Muscle of back (tissue), 11 donors: ENCODE measurements around the gene EFCAB8. TPM values are rescaled to one million over a fixed set of nuclear protein-coding genes. Genes with fewer than 3 reads are reported as not detected.
"Not testable (repeated sequence)": the region's sequence is repeated elsewhere in the genome, so short reads cannot be mapped to it uniquely, and the experiment has no call there.

Experiments
- DNase-seq, 3 donors: peaks; one replicate each; pipeline versions ENCODE4 v3.0.0 to v3.0.0-alpha.2; 2013
- polyA plus RNA-seq, 10 donors: library from polyadenylated mRNA; unstranded; fragments of 120-200 nt; gene quantifications; one replicate each; pipeline ENCODE4 v1.2.1, GENCODE V29; 2013; ENCODE audit not compliant: insufficient read length in 10 of 10

EFCAB8 gene
- polyA plus RNA-seq, 10 donors = 0.08 to 0.30 (median 0.14) TPM; not detected in 2

- DNase-seq = no peak
Observed at GRCh38 chr20:32888636-32889035, 29.9 kb downstream of the EFCAB8 start.

- no peak for DNase-seq
Observed at GRCh38 chr20:32889281-32889680, 30.6 kb downstream of the EFCAB8 start.

GRCh38 chr20:32891491-32891890, 32.8 kb downstream of the EFCAB8 start:
- no peak for DNase-seq

- DNase-seq = no peak
Observed at GRCh38 chr20:32891926-32892660, 33.4 kb downstream of the EFCAB8 start.

GRCh38 chr20:32893263-32894025, 34.7 kb downstream of the EFCAB8 start:
- no peak for DNase-seq

- DNase-seq = no peak
Observed at GRCh38 chr20:32894026-32894483, 35.3 kb downstream of the EFCAB8 start.

- no peak for DNase-seq
Observed at GRCh38 chr20:32894711-32895355, 36.1 kb downstream of the EFCAB8 start.

- DNase-seq = no peak
Observed at GRCh38 chr20:32896521-32897280, 38.0 kb downstream of the EFCAB8 start.

- DNase-seq = peak in 1 of 3 donors; percentile 22
Observed at GRCh38 chr20:32898729-32899128, 40.0 kb downstream of the EFCAB8 start.

- peak; percentile 16 to 54 (median 21) for DNase-seq
Observed at GRCh38 chr20:32902456-32903420, 44.0 kb downstream of the EFCAB8 start.

- DNase-seq = no peak
Observed at GRCh38 chr20:32903666-32904175, 45.0 kb downstream of the EFCAB8 start.

- DNase-seq = not testable (repeated sequence)
Observed at GRCh38 chr20:32904678-32905077, 46.0 kb downstream of the EFCAB8 start.

- DNase-seq = no peak
Observed at GRCh38 chr20:32906200-32906599, 47.5 kb downstream of the EFCAB8 start.

- no peak for DNase-seq
Observed at GRCh38 chr20:32906871-32907495, 48.3 kb downstream of the EFCAB8 start.

- no peak for DNase-seq
Observed at GRCh38 chr20:32907886-32908285, 49.2 kb downstream of the EFCAB8 start.

- no peak for DNase-seq
Observed at GRCh38 chr20:32908334-32909292, 49.9 kb downstream of the EFCAB8 start.

- DNase-seq = no peak
Observed at GRCh38 chr20:32909451-32909850, 50.7 kb downstream of the EFCAB8 start.

GRCh38 chr20:32909896-32910571, 51.3 kb downstream of the EFCAB8 start:
- no peak for DNase-seq
